Trophoblast cell (in vitro differentiated cells and primary cell): ENCODE measurements around the gene AQP1.

Experiments
- DNase-seq, 2 donors: peaks; one replicate each; pipeline ENCODE4 v3.0.0-alpha.2; 2016
- H2AFZ ChIP-seq: 2 replicates; pipeline ENCODE4 v1.6.1; 2013; ENCODE audit warnings: low read length, moderate library complexity, mild to moderate bottlenecking; ENCODE audit not compliant: insufficient read depth, poor library complexity
- H2AK5ac ChIP-seq: 2 replicates; pipeline ENCODE4 v1.6.1; 2013; ENCODE audit warnings: mild to moderate bottlenecking, low read length
- H2BK120ac ChIP-seq: 2 replicates; pipeline ENCODE4 v1.6.1; 2013; ENCODE audit warnings: low read length, mild to moderate bottlenecking, moderate library complexity; ENCODE audit not compliant: insufficient read depth, poor library complexity
- H2BK12ac ChIP-seq: 2 replicates; pipeline ENCODE4 v1.6.1; 2013; ENCODE audit warnings: mild to moderate bottlenecking, low read length, moderate library complexity
- H2BK5ac ChIP-seq: 2 replicates; pipeline ENCODE4 v1.6.1; 2013; ENCODE audit warnings: low read length, low read depth, moderate library complexity, mild to moderate bottlenecking; ENCODE audit not compliant: poor library complexity
- H3K14ac ChIP-seq: 2 replicates; pipeline ENCODE4 v1.6.1; 2013; ENCODE audit warnings: mild to moderate bottlenecking, low read length
- H3K18ac ChIP-seq: 2 replicates; pipeline ENCODE4 v1.6.1; 2013; ENCODE audit warnings: mild to moderate bottlenecking, low read length
- H3K23ac ChIP-seq: 2 replicates; pipeline ENCODE4 v1.6.1; 2013; ENCODE audit warnings: low read length
- H3K27ac ChIP-seq: 2 replicates; pipeline ENCODE4 v1.5.1; 2013; ENCODE audit warnings: low read depth, mild to moderate bottlenecking, inconsistent platforms, low read length, moderate library complexity
- H3K27me3 ChIP-seq: 2 replicates; pipeline ENCODE4 v1.6.1; 2013; ENCODE audit warnings: inconsistent platforms, mild to moderate bottlenecking, low read length, moderate library complexity; ENCODE audit not compliant: insufficient read depth
- H3K36me3 ChIP-seq, 2 experiments: 1 replicate in 1 of 2; 2 replicates in 1 of 2; pipeline ENCODE4 v1.6.1; 2013; ENCODE audit warnings: low read length in 2 of 2, mild to moderate bottlenecking in 2 of 2, moderate library complexity in 1 of 2; ENCODE audit not compliant: insufficient read depth in 2 of 2, control insufficient read depth in 1 of 2
- H3K4ac ChIP-seq: 2 replicates; pipeline ENCODE4 v1.6.1; 2013; ENCODE audit warnings: low read depth, mild to moderate bottlenecking, low read length, moderate library complexity
- H3K4me1 ChIP-seq, 2 experiments: 1 replicate in 1 of 2; 2 replicates in 1 of 2; pipeline ENCODE4 v1.6.1; 2013; ENCODE audit warnings: low read length in 2 of 2, mild to moderate bottlenecking in 2 of 2, moderate library complexity in 1 of 2; ENCODE audit not compliant: insufficient read depth in 2 of 2, control insufficient read depth in 1 of 2
- H3K4me2 ChIP-seq: 2 replicates; pipeline ENCODE4 v1.6.1; 2013; ENCODE audit warnings: inconsistent platforms, mild to moderate bottlenecking, low read length, moderate library complexity
- H3K4me3 ChIP-seq: 2 replicates; pipeline ENCODE4 v1.5.1; 2013; ENCODE audit warnings: mild to moderate bottlenecking, low read depth, low read length, inconsistent platforms
- H3K79me1 ChIP-seq: one replicate; pipeline ENCODE4 v1.6.1; 2013; ENCODE audit warnings: low read length
- H3K79me2 ChIP-seq: 2 replicates; pipeline ENCODE4 v1.6.1; 2013; ENCODE audit warnings: low read length, mild to moderate bottlenecking; ENCODE audit not compliant: control insufficient read depth, insufficient read depth, poor library complexity
- H3K9ac ChIP-seq: 2 replicates; pipeline ENCODE4 v1.6.1; 2013; ENCODE audit warnings: mild to moderate bottlenecking, low read length
- H3K9me3 ChIP-seq: 2 replicates; pipeline ENCODE4 v1.6.1; 2013; ENCODE audit warnings: low read depth, mild to moderate bottlenecking, control low read depth, inconsistent platforms, low read length; ENCODE audit not compliant: insufficient read depth
- H4K12ac ChIP-seq: 2 replicates; pipeline ENCODE4 v1.6.1; 2013; ENCODE audit warnings: low read depth, mild to moderate bottlenecking, low read length, moderate library complexity
- H4K8ac ChIP-seq: 2 replicates; pipeline ENCODE4 v1.6.1; 2013; ENCODE audit warnings: low read depth, mild to moderate bottlenecking, low read length, moderate library complexity
- H4K91ac ChIP-seq: one replicate; pipeline ENCODE4 v1.6.1; 2013; ENCODE audit warnings: low read depth, mild to moderate bottlenecking, low read length, moderate library complexity
- WGBS: extraction: QIAGEN DNeasy Blood & Tissue Kit; methylation state at CpG from one replicate; pipeline ENCODE4 v1.1.7; 2013; ENCODE audit warnings: missing lambda C conversion rate; ENCODE audit not compliant: insufficient read length, insufficient coverage; ENCODE audit errors: extremely low coverage; 5-methylcytosine and 5-hydroxymethylcytosine counted together

Gene AQP1

DNA sequence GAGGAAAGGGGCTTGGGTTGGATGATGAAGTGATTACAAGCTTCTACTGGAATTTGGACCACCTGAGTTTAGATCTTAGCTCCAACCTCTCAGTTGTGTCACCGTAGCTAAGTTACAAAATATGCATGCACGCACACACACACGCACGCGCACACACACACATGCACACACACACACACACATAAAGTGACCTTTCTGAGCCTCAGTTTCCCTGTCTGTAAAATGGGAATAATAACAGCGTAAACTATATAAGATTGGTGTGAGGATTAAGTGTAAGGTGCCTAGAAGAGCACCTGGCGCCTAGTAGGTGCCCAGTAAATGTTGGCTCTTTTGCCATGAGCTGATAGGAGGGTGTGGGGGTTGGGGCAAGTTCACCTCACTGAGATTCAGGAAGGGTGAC, 12.6 kb upstream of the AQP1 start:
- peaks cover 4 to 6% of the 10 kb centered on the region in 2 experiments for H3K4me1 ChIP-seq
- H4K91ac ChIP-seq, result no peak overlapping the region
- H4K12ac ChIP-seq, result no peak overlapping the region
- no peak overlapping the region for H3K4ac ChIP-seq
- no peaks in the 10 kb centered on the region for H3K27me3 ChIP-seq
- no peak overlapping the region for H2AFZ ChIP-seq
- no peaks in the 10 kb centered on the region for H3K79me1 ChIP-seq
- H3K79me2 ChIP-seq, result no peaks in the 10 kb centered on the region
- H3K18ac ChIP-seq, result no peak overlapping the region
- no peak overlapping the region for H3K23ac ChIP-seq
- no peak for DNase-seq
- H3K9ac ChIP-seq, result no peak overlapping the region
- no CpG with 5 or more reads among the region's 7 CpGs for WGBS
- H3K27ac ChIP-seq, result no peak overlapping the region
- H3K4me2 ChIP-seq, result no peak overlapping the region
- no peak overlapping the region for H2AK5ac ChIP-seq
- H4K8ac ChIP-seq, result no peak overlapping the region
- no peaks in the 10 kb centered on the region for H3K9me3 ChIP-seq
- H2BK120ac ChIP-seq, result no peak overlapping the region
- no peak overlapping the region for H3K4me3 ChIP-seq
- no peak overlapping the region for H2BK5ac ChIP-seq
- H3K36me3 ChIP-seq, result no peaks in the 10 kb centered on the region
- no peak overlapping the region for H3K14ac ChIP-seq
- H2BK12ac ChIP-seq, result no peak overlapping the region

DNA sequence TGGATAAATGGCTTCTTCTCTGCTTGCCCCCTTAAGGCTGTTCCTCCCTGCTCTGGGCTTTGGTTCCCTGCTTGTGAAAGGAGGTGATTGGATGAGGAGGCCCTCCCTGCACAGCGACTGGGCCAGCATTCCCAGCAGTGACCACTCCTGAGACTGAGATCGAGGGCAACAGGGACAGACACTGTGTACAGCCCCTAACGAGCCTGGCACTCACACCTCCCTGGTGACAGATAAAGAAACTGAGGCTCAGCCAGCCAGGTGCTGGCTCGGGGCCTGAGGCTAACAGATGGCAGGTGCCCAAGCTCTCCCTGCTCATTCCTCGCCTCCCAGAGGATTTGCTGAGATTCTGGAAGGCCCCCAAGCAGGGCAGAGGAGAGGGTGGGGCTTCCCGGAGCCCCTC, 12.0 kb upstream of the AQP1 start:
- Histone ChIP-seq H3K79me2 (no peaks in the 10 kb centered on the region), H2AK5ac (no peak overlapping the region), H2BK5ac (no peak overlapping the region), H3K27ac (no peak overlapping the region), H3K27me3 (no peaks in the 10 kb centered on the region), H3K4ac (no peak overlapping the region), H3K18ac (no peak overlapping the region), H3K4me2 (no peak overlapping the region), H3K9me3 (no peaks in the 10 kb centered on the region), H2BK120ac (no peak overlapping the region), H4K8ac (no peak overlapping the region), H3K4me3 (no peak overlapping the region), H2AFZ (no peak overlapping the region), H3K23ac (no peak overlapping the region), H3K36me3 (no peaks in the 10 kb centered on the region), H3K79me1 (no peaks in the 10 kb centered on the region), H3K9ac (no peak overlapping the region), H4K12ac (no peak overlapping the region), H2BK12ac (no peak overlapping the region), H4K91ac (peak overlapping the region; percentile 9), H3K4me1 (peaks cover 4 to 6% of the 10 kb centered on the region in 2 experiments), H3K14ac (no peak overlapping the region)
- WGBS, result no CpG with 5 or more reads among the region's 6 CpGs
- DNase-seq, result no peak

DNA sequence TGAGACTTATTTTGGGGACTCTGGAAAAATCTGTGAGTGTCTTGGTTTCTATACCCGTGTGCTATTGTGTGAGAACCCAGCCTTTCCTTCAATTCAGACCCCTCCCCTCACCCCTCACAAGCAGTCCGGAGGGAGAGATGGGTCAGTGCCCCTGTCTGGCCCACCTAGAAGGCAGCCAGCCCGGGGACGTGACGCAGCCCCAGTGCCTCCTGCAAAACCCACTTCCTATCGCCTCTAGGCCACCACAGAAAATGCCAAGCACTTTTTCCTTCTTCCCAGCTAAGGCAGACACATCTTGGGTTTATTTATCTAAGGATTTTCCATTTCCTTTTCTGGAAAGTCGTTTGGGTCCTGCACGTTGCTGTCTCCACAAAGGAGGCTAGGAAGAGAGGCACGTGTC, 11.6 kb upstream of the AQP1 start:
- Histone ChIP-seq H3K23ac (no peak overlapping the region), H2AFZ (no peak overlapping the region), H3K4ac (no peak overlapping the region), H3K4me1 (peaks cover 4 to 6% of the 10 kb centered on the region in 2 experiments), H2AK5ac (no peak overlapping the region), H3K9me3 (no peaks in the 10 kb centered on the region), H3K27me3 (no peaks in the 10 kb centered on the region), H3K4me3 (no peak overlapping the region), H2BK5ac (no peak overlapping the region), H3K27ac (no peak overlapping the region), H3K36me3 (no peaks in the 10 kb centered on the region), H3K79me1 (no peaks in the 10 kb centered on the region), H3K79me2 (no peaks in the 10 kb centered on the region), H2BK12ac (no peak overlapping the region), H3K9ac (no peak overlapping the region), H4K8ac (no peak overlapping the region), H4K91ac (no peak overlapping the region), H2BK120ac (no peak overlapping the region), H3K18ac (no peak overlapping the region), H3K4me2 (no peak overlapping the region), H3K14ac (no peak overlapping the region), H4K12ac (no peak overlapping the region)
- no peak for DNase-seq
- no CpG with 5 or more reads among the region's 9 CpGs for WGBS

DNA sequence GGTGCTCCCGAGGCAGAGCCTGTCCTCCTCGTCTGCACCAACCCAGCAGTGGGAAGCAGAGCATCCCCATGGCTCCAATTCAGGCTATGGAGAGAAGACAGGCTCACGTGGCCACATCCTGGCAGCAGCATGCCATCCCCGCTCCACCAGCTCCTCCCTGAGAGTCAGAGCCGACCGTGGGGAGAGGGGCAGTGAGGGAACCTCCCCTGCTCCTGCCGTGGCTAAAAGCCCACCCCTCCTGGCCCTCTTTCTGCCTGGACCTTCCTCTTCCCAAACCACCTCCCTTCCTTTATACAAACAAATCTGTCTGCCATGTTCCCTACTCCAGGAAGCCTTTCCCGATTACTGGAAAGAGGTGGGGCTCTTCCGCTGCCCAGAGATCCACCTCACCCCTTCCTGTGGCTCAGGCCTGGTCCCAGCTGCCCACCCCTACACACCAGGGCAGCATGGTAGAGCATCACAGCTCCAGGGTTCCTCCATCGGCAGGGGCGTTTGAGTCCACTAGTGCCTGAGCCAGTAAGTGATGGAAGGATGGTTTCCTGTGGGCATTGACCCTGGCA, 10.8 kb upstream of the AQP1 start:
- Histone ChIP-seq H3K4me2 (no peak overlapping the region), H3K4me1 (peaks cover 2 to 4% of the 10 kb centered on the region in 2 experiments), H3K27ac (no peak overlapping the region), H3K36me3 (no peaks in the 10 kb centered on the region), H3K27me3 (no peaks in the 10 kb centered on the region), H2AFZ (no peak overlapping the region), H2AK5ac (no peak overlapping the region), H4K91ac (no peak overlapping the region), H3K79me2 (no peaks in the 10 kb centered on the region), H4K8ac (no peak overlapping the region), H3K9me3 (no peaks in the 10 kb centered on the region), H3K79me1 (no peaks in the 10 kb centered on the region), H4K12ac (no peak overlapping the region), H3K4ac (no peak overlapping the region), H3K9ac (no peak overlapping the region), H3K14ac (no peak overlapping the region), H2BK120ac (no peak overlapping the region), H2BK12ac (no peak overlapping the region), H3K18ac (no peak overlapping the region), H3K4me3 (no peak overlapping the region), H2BK5ac (no peak overlapping the region), H3K23ac (no peak overlapping the region)
- no peak for DNase-seq
- no CpG with 5 or more reads among the region's 11 CpGs for WGBS
